Upper lobe of left lung (tissue), 6 donors: ENCODE results near the gene TPMT. TPM values are rescaled to one million over a fixed set of nuclear protein-coding genes. Genes with fewer than 3 reads are reported as not detected.

Experiments
- ATAC-seq, 2 donors: fragments of 200-7000 bp; cut with Tn5 transposase; one replicate each; pipeline ENCODE4 v1.9.1; 2022; ENCODE audit warnings: mild to moderate bottlenecking in 2 of 2, moderate library complexity in 2 of 2; ENCODE audit not compliant: low FRiP score in 2 of 2
- DNase-seq, 2 donors: peaks; one replicate each; pipeline ENCODE4 v3.0.0-alpha.2; 2019 to 2020
- H3K27ac ChIP-seq, 4 donors: fragments of 200-600 bp; sonication (generic); one replicate each; pipeline ENCODE4 v1.5.1; 2016 to 2019
- H3K27me3 ChIP-seq, 4 donors: fragments of 200-600 bp; sonication (generic); one replicate each; pipeline ENCODE4 v1.5.1; 2017 to 2019
- H3K36me3 ChIP-seq, 4 donors: fragments of 200-600 bp; sonication (generic); one replicate each; pipeline ENCODE4 v1.5.1; 2016 to 2019
- H3K4me1 ChIP-seq, 4 donors: fragments of 200-600 bp; sonication (generic); one replicate each; pipeline ENCODE4 v1.5.1; 2018 to 2019
- H3K4me3 ChIP-seq, 4 donors: fragments of 200-600 bp; sonication (generic); one replicate each; pipeline ENCODE4 v1.5.1; 2017 to 2019; ENCODE audit warnings: mild to moderate bottlenecking in 2 of 4, moderate library complexity in 1 of 4
- H3K9me3 ChIP-seq, 4 donors: fragments of 200-600 bp; sonication (generic); one replicate each; pipeline ENCODE4 v1.5.1; 2018 to 2019
- EP300 ChIP-seq, 4 donors: sonication (generic); formaldehyde crosslinking; IDR thresholded peaks; one replicate each; pipeline ENCODE4 v1.5.1; 2017; ENCODE audit warnings: antibody characterized with exemption in 4 of 4, control low read depth in 2 of 4
- POLR2A ChIP-seq, 4 donors: fragments of 450-650 bp; IDR thresholded peaks; one replicate each; pipeline ENCODE4 v1.5.1; 2016 to 2017; ENCODE audit warnings: antibody characterized with exemption in 4 of 4, mild to moderate bottlenecking in 2 of 4
- POLR2AphosphoS5 ChIP-seq, 2 donors: sonication (generic); formaldehyde crosslinking; IDR thresholded peaks; one replicate each; pipeline ENCODE4 v1.5.1; 2017; ENCODE audit warnings: antibody characterized with exemption in 2 of 2
- WGBS, 2 donors: methylation state at CpG; one replicate each; pipeline ENCODE4 v1.1.5; 2017 to 2018; 5-methylcytosine and 5-hydroxymethylcytosine counted together
- total RNA-seq, 6 donors: library from RNA; depleted of rRNA in 4 of 6; stranded (reverse); fragments of >200 nt in 4 of 6; gene quantifications; one replicate each; pipeline versions ENCODE4 v1.1.0 to v1.2.1, GENCODE V29; 2016 to 2021
- TF ChIP-seq, protein P1 (sequence below), 6 experiments: fragments of 450-650 bp in 4 of 6; fragments of 200-600 bp in 2 of 6; sonication (generic) in 2 of 6; IDR thresholded peaks; one replicate each; pipeline ENCODE4 v1.5.1; 2016 to 2019; ENCODE audit warnings: antibody characterized with exemption in 6 of 6
- donor health status: DM: no; HTN: no; CAD: no; lungs with moderate emphysema.
- donor health status: DM: no; HTN: yes; CAD: no; lungs with severe emphysema.

Gene TPMT
- total RNA-seq, 6 donors from 2014 or later, result 5.2 to 12.2 (median 10.7) TPM

DNA sequence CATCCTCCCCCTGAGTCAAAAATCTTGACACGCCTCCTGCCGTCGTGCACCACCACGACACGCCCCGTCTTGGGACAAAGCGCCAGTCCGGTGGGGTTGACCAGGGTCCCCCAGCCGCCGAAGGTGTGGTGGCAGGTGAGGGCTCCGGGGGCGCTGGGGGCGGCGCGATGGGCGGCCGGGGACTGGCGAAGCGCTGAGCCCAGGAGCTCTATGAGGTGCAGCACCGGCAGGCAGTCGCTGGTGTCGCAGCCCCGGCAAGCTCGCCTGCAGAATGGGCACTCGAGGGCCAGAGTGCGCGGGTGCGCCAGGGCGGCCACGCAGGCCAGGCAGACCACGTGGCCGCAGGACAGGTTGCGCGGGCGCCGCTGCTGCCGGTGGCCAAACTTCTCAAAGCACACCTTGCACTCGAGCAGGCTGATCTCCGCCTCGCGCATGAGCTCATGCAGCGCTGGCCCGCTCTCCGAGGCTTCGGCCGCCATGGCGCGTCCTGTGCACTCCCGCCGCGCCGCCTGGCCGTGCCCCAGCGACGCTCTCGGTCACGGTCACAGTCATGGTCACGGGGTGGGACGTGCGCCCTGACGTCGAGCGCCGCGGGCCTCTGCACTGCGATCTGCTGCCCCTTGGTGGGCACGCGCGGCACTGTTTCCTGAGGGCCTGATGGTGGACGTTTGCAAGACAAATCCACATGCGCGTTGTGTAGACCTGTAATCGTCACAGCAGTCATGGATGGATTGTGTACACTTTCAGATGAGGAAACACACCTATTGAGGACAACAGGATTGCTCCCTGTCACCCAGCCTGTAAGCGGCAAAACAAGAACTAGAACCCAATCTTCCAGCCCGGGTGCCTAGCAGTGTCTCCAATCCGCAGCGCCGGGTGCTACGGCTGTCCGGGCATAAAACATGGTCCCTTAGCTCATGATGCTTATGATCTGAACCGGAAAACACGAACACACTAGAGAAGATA, 32.5 kb downstream of the TPMT start, which contains the start of gene NHLRC1:
Gene NHLRC1, minus strand, starts transcription at position 550 of the 966 bp plus-strand sequence. Its CDS starts 71 bp downstream, at position 479.
- peak; percentile 93 to 97 for DNase-seq
- no peaks in the 10 kb centered on the region for H3K9me3 ChIP-seq
- peak within 1 kb of the TSS; percentile 47 to 68 (median 60) for H3K4me3 ChIP-seq
- ATAC-seq, result peak; percentile 97 to 99
- TF ChIP-seq POLR2A (IDR thresholded peaks at IDR 0.05) (peak in 1 of 4 donors; percentile 80), POLR2AphosphoS5 (IDR thresholded peaks at IDR 0.05) (peak; percentile 80 to 86), EP300 (IDR thresholded peaks at IDR 0.05) (peak in 1 of 4 donors; percentile 77)
- TF ChIP-seq, protein P1, sequence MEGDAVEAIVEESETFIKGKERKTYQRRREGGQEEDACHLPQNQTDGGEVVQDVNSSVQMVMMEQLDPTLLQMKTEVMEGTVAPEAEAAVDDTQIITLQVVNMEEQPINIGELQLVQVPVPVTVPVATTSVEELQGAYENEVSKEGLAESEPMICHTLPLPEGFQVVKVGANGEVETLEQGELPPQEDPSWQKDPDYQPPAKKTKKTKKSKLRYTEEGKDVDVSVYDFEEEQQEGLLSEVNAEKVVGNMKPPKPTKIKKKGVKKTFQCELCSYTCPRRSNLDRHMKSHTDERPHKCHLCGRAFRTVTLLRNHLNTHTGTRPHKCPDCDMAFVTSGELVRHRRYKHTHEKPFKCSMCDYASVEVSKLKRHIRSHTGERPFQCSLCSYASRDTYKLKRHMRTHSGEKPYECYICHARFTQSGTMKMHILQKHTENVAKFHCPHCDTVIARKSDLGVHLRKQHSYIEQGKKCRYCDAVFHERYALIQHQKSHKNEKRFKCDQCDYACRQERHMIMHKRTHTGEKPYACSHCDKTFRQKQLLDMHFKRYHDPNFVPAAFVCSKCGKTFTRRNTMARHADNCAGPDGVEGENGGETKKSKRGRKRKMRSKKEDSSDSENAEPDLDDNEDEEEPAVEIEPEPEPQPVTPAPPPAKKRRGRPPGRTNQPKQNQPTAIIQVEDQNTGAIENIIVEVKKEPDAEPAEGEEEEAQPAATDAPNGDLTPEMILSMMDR (IDR thresholded peaks at IDR 0.05), result peak; percentile 76 to 99 (median 98)
- WGBS, 2 donors, result 38 to 64% methylated on average over 12 to 38 of the region's 82 CpGs
- H3K27ac ChIP-seq, result peak within 1 kb of the TSS; percentile 64 to 80 (median 66)
- H3K36me3 ChIP-seq, result no peaks in the 10 kb centered on the region
- H3K27me3 ChIP-seq, result no peaks in the 10 kb centered on the region
- H3K4me1 ChIP-seq, result peaks cover 7 to 15% (median 13%) of the 10 kb centered on the region in 4 donors

DNA sequence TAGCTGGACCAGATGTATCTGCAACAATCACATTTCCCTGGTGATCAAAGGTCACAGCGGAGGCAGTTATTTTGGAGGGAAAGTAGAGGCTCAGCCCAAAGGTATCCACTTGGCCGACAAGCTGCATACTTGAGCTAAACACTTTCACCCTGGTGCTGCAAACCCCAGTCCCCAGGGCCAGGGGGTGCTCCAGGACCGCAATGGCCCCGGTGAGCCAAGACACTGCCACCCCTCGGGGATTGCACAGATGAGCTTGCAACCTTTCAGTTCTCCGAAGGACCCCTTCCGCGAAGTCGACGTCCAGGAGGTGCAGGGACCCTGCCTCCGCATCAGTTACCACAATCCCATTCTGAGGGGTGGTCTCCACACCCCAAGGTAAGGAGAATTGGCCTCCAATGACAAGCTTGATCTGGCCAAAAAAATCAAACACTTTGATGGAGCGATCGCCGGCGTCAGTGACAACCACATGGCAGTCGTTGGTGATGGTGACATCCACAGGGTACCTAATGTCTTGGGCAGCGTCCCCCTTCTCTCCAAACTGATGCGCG, 33.2 kb downstream of the TPMT start:
- DNase-seq, result peak in 1 of 2 donors; percentile 29
- no peak for ATAC-seq
- TF ChIP-seq POLR2AphosphoS5 (IDR thresholded peaks at IDR 0.05) (no peak), EP300 (IDR thresholded peaks at IDR 0.05) (no peak), POLR2A (IDR thresholded peaks at IDR 0.05) (no peak)
- TF ChIP-seq, protein P1 (IDR thresholded peaks at IDR 0.05), result no peak
- Histone ChIP-seq H3K4me3 (peak overlapping the region in 3 of 4 donors; percentile 56 to 68 (median 65)), H3K27me3 (no peaks in the 10 kb centered on the region), H3K36me3 (no peaks in the 10 kb centered on the region), H3K9me3 (no peaks in the 10 kb centered on the region), H3K4me1 (peaks cover 7 to 15% (median 13%) of the 10 kb centered on the region in 4 donors), H3K27ac (peak overlapping the region in 1 of 4 donors; percentile 64)
- 78 to 82% methylated on average over 18 to 19 of the region's 19 CpGs for WGBS, 2 donors

DNA sequence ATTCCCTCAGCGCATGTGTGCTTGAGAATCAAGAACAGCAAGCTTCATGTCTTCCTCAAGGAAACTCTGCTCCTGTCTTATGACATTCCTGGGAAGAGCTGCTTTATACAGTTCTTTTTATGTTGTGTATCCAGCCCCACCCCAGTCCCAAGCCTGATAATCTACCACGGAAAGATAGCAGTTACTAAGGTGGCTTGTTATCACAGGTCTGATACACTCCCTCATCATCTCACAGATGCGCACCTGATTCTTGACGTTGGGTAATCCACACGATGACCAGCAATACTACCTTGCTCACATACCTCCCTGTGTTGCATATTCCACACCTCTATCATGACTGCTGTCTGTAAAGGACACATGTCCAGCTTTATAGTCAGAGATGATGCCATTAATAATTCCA, 35.6 kb downstream of the TPMT start:
- Histone ChIP-seq H3K4me1 (peaks cover 7 to 15% (median 13%) of the 10 kb centered on the region in 4 donors), H3K9me3 (no peaks in the 10 kb centered on the region), H3K36me3 (no peaks in the 10 kb centered on the region), H3K27ac (no peak overlapping the region), H3K27me3 (no peaks in the 10 kb centered on the region), H3K4me3 (no peak overlapping the region)
- ATAC-seq (no peak), DNase-seq (no peak)
- WGBS, 2 donors, result 80 to 90% methylated on average over 5 of the region's 5 CpGs
- TF ChIP-seq, protein P1 (IDR thresholded peaks at IDR 0.05), result no peak
- TF ChIP-seq EP300 (IDR thresholded peaks at IDR 0.05), result no peak
- no peak for TF ChIP-seq POLR2AphosphoS5 (IDR thresholded peaks at IDR 0.05)
- no peak for TF ChIP-seq POLR2A (IDR thresholded peaks at IDR 0.05)

DNA sequence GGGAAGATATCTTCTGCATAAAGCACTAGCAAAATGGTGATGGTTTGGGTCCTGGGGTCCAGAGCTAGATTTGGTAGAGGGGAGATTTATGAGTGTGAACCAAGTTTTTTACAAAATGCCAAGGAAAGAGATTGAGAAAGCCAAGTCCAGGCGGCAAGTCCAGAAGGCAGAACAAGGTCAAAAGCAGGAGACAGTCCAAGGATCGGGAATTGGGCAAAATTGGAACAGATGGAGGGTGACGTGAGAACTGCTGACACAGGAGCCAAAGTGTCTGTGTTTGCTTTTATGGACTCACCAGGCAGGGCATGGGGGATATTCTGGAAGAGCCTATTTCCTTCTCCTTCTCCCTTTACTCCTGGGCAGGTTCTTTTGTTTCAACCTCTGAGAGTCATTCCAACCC, 36.5 kb downstream of the TPMT start:
- Histone ChIP-seq H3K9me3 (no peaks in the 10 kb centered on the region), H3K27me3 (no peaks in the 10 kb centered on the region), H3K4me3 (no peak overlapping the region), H3K4me1 (peaks cover 7 to 15% (median 13%) of the 10 kb centered on the region in 4 donors), H3K27ac (no peak overlapping the region), H3K36me3 (no peaks in the 10 kb centered on the region)
- DNase-seq, result no peak
- no peak for TF ChIP-seq POLR2A (IDR thresholded peaks at IDR 0.05)
- no peak for TF ChIP-seq POLR2AphosphoS5 (IDR thresholded peaks at IDR 0.05)
- TF ChIP-seq EP300 (IDR thresholded peaks at IDR 0.05), result no peak
- TF ChIP-seq, protein P1 (IDR thresholded peaks at IDR 0.05), result no peak
- ATAC-seq, result no peak
- 58 to 70% methylated on average over 3 of the region's 3 CpGs for WGBS, 2 donors
